Fibroblast of peridontal ligament (primary cell): ENCODE data around the gene FAM193A.
"Not testable (repeated sequence)": the region's sequence is repeated elsewhere in the genome, so short reads cannot be mapped to it uniquely, and the experiment has no call there.

ENCODE experiments used
- DNase-seq: peaks from one replicate; pipeline ENCODE4 v3.0.0-alpha.2; 2010; ENCODE audit errors: extremely low read depth

Gene FAM193A

DNA sequence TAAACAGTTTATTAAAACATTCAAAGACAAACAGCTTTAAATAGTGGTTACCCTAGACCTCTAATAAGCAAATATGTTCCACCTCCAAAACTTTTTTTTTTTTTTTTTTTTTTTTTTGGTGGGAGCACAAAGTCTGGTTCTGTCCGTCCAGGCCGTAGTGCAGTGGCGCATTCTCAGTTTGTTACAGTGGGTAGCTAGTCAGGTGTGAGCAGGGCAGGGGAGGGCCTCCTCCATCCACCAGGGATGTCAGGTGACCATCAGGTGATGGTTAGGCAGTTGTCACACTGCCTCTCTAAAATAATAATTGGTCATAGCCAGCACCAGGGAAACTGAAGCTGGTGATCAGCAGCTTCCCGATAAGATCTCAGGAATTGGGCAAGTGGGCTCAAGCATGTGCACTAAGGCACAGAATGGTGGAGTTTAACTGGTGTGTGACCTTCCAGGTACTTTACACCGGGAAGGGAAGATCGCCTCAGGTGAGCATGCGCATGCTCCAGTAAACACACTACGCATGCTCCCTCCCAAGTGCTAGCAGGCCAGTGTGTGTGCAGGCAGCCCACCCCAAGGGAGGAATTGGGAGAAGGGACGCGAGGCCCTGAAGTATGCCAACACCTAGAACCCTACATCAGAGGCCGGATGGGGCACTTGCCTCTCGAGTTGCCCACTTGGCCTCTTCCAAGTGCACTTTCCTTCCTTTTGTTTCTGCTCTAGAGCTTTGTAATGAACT lies 192.5 kb downstream of the FAM193A start:
- no peak for DNase-seq

DNA sequence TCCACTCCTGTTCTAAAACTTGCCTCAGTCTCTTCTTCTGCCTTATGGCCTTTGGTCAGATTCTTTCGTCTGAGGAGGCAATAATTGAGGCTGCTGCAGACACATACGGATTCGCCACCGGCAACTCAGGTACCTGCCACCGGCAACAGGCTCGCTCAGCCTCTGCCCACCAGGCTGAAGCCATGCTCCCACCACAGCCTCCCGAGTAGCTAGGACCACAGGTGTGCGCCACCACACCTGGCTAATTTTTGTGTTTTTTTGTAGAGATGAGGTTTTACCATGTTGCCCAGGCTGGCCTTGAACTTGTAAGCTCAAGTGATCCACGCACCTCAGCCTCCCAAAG lies 193.1 kb downstream of the FAM193A start:
- no peak for DNase-seq

DNA sequence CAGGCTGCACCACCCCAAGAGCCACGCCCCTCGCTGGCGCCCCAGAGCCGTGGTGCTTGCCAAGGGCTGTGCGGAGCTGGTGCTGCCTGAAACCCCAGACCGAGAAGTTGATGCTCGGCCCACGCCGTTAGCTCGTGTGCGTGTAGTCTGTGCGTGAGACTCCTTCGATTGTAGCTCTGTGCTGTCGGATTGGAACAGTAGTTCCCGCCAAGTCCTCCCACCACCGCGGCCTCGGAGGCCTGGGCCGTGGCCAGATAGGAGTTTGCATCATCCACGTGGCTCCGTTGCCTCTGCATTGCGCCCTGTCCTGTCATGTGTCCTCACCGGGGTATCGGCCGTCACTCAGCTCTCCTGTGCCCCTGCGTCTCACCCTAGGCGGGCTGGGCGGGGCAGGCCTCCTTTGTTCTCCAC lies 195.5 kb downstream of the FAM193A start:
- no peak for DNase-seq

DNA sequence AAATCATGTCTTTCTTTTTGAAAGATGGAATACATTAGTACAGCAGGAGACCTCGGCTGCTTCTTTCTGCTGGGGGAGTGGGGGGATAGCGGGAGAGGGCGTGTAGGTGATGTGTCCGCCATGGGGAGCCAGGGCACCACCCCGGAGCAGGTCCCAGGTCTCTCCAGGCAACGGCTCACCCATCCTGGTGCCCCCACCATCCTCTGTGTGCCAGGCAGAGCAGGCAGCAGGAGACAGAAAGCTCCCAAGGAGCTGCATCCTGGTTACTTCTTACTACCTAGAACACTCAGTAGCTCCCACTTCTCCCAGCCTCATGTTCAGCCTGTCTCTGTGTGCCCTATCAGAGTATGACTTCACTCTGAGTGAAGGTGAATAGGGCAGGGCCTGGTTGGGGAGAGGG lies 196.1 kb downstream of the FAM193A start:
- DNase-seq, result no peak

DNA sequence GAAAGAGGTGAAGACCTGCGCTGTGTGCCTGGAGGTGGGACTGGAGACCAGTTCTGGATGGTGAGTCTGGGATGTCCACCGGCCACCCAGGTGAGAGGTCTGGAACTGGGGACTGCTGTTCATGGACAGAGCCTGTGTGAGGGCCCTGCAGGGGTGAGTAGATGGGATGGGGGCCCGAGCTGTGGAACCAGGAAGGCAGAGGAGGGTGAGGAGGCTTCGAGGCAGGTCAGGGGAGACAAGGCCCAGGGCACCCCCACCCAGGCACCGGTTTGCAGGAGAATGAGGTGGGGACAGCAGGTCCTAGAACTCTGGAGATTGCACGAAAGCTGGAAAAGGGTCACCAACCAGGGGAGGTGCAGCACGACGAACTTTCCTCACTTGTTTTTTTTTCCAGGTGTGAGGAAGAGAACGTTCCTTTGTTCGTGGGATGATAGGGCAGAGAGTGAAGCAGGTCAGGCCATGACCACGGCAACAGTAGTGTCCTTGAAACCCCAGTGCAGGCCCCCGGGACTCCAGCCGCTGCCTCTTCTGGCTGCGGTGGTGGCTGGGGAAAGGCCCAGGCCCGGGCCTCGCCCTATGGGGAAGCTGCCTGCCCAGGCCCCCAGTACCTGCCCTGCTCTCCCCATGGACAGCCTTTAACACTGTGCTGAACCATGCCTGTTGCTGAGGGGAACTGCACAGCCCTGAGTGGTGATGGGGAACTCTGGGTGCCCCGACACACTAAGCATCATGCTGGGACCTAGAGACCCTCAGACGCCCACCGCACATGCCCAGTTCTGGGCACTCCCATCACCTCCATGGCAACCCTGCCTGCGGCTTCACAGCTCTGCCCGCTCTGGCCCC lies 196.8 kb downstream of the FAM193A start:
- no peak for DNase-seq

DNA sequence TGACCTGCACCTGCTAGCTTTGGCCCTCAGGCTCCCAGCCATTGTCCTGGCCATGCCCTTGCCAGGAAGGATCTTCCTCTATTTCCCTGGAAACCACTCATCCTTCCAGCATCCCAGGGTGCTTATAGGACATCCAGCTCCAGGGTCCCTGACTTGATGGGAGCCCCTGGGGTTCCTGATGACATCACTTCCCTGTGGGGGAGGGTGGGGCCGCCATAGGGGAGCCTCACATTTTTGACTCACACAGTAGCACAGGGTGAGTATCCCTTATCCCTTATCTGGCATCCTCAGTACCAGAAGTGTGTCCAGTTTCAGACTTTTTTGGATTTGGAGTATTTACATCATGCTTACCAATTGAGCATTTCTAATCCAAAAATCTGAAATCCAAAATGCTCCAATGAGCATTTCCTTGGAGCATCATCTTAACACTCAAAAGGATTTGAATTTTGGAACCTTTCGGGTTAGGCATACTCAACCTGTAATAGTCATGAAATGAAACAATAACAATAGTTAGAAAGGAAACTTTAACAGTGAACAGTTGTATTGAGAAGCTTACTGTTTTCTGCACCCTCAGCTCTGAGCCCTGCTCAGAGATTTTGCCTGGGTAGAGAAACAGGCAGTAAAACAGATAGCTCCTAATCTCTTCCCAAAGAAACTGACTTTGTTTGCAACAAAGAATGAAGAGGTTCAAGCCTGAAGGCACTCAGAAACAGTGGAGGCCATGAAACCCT lies 197.6 kb downstream of the FAM193A start:
- no peak for DNase-seq

DNA sequence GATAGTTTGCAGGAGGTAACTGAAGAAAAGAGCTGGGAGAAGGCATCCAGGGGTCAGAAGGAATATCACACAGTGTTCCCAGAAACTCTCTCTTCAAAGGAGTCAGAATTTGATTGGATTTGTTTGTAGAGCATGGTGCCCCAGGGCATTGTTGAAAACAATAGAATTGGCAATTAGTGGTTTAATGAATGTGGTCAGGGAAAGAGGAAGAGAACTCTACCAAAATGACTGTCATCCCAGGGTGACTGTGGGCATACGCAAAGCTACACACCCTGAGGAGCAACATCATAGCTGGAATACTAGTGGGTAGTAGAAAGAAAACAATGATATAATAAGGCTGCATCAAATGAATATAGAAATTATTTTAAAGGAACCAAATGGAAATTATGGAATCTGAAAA lies 198.2 kb downstream of the FAM193A start:
- no peak for DNase-seq

DNA sequence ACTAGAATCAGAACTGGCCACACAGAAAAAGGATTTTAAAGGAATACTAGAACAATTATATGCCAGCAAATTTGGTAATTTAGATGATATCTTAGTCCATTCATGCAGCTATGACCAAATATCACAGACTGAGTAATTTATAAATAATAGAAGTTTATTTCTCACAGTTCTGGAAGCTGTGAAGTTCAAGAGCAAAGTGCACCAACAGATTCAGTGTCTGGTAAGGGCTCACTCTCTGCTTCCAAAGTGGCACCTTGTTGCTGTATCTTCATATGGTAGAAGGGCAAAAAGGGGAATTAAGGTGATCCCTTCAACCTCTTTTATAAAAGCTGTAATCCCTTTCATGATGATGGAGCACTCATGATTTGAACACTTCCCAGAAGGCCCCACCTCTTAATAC lies 199.4 kb downstream of the FAM193A start:
- no peak for DNase-seq

DNA sequence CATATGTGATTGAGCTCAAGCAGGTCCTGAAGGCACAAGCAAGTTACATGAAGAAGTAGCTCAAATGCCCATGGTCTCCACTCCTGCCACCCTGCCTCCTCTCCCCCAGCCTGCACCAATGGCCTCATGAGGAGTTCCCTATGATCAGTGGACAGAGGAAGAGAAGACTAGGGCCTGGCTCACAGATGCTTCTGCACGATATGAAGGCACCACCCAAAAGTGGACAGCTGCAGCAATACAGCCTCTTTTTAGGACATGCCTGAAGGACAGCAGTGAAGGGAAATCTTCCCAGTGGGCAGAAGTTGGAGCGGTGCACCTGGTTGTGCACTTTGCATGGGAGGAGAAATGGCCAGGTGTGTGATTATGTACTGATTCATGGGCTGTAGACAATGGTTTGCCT lies 201.8 kb downstream of the FAM193A start:
- DNase-seq, result not testable (repeated sequence)

DNA sequence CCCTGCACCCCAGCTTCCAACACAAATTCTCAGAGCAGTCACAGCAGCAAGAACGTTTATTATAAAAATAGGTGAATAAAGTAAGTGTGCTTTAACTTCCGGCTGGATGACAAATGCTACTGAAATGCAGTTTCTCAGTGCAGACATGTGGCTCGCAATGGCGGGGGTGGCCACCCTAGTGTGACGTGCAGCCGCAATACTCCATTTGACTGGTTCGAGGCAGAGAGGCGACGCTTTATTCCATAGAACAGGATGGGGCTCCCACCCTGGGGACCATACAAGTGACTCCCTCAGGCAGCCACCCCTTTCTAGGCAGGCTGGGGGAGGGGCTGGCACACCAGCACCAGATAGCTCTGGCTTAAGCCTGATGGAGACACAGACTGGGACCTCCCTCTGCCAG lies 205.2 kb downstream of the FAM193A start:
- no peak for DNase-seq

DNA sequence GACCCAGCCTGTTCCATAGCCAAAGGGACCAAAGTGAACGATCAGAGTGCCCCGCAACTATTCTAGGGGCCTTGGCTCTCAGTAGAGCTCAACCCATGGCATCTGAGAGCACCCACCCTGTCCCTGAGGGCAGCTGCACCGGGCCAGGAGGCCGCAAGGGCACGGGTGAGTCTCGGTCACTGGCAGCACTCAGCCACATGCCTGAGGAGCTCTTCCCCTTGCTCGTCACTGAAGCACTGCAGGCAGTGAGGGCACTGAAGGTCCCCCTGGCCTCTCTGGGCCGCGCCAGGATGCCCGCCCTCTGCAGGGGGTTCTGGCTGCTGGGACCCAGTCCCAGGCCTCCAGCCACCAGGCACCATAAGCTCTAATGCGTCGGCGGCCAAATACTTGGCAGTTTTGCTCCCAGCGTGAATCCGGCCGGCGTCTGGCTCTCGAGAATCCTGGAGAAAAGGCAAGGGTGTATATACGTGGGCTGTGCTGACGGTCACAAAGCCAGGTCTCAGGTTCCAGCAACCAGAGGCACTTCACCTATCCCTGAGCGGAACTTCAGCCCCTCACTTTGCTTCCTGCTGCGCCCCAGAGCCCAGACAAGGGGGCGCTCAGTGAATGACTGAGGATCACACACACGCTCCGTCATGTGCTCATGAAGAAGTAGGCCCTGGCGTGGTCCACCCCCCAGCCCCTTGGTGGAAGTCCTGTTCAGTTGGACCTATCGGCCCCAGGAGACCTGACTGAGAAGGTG lies 205.8 kb downstream of the FAM193A start:
- DNase-seq, result no peak

DNA sequence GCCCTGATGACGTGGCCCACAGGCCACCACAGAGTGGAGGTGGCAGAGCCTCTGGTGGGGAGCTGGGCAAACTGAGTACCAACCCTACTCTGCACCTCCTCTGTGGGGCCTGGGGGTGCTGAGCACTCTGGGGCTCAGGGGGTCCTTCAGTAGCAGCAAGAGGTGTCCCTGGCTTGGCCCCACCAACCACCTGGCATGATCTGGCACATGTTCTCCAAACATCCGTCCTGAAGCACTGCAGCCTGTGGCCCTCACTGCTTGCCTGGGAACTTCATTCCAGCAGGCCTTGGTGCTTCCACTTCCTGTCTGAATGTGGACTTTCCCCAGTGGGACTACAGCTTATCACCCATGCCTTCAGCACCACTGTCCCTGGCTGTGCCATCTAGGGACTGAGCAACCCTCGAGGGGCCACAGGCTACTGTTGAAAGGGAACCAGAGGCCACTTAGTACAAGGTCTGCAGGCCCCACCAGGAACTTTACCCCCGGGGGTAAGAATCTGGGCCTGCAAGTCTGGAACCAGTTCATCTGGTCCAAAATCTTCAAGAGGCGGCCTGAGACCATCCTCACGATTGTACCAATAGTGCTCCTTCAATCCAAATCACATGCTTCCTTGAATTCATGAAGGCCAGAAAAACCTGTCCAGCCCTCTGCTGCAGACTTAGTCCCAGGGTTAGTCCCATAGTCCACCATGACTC lies 206.5 kb downstream of the FAM193A start:
- no peak for DNase-seq

DNA sequence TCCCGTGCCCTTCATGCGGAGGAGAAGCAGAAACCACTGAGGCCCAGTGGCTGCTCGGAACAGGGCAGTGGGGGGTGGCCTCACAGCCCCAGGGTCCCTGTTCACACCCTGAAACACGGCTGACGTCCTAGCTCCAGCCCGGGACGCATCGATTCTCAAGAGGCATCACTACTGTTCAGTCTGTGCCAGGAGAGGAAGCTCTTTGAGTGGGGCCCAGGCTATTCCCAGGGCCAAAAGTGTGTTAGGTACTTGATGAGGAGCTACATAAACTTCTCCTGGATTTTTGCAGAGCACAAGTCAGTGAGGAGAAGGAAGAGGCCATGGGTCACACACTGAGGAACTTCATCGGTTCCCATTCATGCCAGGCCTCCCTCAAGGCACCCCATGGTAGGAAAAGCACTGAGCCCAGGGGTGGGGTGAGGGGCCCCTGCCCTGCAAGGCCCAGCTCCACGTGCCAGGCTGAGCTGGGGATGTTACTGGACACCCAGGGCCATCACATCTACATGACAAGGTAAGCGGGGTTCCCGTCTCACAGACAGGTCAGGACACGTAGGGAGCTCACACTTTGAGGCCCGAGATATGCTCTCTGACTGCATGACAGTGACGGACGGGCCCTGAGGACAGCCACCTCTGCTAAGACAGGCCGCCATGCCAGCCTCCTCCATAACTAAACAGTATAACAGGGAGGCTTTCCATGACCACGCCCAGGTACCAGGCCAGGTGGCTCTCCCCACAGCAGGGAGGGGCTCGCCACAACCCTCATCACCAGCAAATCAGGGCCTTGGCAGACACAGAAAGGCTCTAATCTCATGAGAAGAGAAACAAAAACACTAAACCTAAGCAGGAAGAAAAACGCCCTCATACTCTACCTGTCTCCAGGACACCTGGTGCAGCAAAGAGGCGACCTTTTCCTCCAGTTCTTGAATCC lies 207.3 kb downstream of the FAM193A start:
- no peak for DNase-seq

DNA sequence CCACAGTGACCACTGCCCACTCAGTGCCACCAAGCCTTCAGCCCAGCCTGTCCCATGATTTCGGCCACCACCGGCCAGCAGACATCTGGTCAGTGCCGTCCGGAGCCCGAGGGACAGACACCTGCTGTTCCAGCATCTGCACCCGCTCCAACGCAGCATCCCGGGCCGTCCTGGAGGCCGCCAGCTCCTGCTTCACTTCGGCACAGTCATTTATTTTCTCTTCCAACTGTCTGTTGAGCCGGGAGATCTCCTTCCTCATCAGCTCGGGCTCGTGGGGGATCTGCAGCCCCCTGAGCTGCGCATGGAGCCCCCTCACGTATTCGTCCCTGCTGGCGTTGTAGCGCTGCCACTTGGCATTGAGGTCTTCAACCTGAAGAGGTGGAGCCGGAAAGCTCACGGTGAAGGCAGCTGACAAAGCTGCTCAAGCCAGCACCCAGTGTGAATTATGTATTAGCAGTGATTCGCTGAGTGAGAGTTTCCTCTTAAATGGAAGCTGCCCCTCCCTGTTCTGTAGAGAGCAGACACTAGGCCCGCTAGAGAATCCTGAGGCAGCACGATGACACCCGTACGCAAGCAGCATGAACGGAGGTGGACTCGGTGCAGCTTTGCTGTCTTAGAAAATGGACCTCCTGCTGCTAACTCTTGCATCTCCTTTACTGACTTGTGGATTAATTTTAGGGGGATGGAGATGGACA lies 208.3 kb downstream of the FAM193A start:
- DNase-seq, result no peak

DNA sequence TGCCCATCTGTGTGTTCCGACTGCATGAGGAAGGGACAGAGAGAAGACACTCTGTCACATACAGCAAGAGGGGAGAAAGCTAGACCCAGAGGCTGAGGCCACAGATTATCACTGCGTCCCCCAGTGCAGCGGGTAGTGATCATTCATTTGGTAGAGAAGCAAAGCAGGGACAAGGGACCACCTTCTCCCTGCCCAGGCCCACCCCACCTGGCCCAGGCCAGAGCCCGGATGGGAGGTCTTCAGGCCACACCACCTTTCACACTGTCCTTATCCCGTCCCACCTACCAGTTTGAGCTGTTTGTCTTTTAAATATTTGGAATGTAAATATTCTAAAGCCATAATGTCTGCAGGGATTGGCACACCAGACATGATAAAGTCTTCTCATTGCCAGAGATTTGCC lies 209.1 kb downstream of the FAM193A start:
- no peak for DNase-seq

DNA sequence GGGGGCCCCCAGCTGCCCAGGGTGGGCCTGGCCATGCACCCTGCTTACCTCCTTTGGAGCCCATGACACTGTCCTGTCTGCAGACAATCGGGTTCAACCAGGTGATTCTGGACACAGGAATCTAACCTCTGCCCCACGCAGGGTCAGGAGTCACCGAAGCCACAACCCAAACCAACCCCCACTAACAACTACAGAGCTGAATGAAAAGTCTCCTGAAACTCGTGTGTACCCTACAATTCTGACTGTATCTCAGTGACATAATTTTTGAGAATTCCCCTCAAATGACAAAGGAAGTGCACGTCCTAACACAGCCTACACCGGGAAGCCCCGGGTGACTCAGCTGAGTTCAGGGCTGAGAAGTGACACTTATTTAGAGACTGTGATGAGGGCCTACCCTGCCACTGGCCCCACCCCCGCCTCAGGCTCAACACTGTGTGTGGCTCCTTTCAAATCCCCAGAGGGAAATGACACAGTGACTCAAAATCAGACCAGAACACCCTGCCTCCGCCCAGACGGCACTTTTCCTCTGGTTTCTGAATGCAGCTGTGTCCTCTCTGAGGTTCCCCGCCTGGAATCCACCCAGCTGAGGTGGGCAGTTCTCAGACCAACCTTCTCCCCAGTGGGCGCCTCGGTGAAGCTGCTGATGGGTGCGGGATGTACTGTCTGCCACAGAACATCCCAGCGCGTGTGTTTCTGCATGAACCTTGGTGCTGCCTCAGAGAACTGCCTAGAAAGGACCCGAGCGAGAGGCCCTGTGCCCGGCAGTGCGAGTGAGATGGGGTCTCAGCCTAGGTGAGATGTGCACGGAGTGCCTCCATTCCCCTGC lies 209.7 kb downstream of the FAM193A start:
- no peak for DNase-seq

DNA sequence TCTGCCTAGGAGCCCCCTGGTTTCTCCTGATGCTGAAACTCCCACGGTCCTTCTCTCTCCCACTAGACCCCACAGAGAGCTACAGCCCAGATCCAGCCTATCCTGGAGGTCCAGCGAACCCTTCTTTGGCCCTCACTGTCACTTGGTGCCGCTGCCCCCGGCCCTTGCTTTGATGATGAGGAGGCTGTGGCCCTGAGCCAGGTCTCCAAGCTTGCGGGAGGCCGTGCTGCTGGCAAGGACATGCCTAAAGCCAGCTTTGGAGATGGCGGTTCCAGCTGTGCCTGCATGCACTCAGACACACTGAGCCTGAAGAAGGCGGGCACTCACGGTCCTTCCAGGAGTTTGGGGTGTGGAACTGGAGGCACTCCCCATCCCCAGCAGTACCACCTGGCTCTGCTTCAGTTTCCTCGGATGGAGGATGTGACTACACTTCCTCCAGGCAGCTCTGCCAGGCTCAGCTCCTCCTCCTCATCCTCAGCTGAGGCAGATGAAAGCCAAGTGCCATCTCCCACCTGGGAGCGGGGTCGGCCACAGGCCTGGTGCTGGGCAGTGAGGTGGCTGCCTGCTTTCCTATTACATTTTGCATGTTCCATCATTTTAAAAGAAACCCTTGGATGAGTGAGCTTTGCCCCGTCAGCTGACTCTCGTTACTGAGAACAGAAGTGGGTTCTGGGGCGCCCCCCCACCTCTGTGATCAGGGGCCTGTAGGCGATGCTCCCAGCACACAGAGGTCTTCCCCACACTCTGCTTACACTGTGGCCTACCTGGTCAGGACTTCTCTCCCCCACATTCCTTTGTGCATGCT lies 210.6 kb downstream of the FAM193A start:
- DNase-seq, result no peak
